Neural cell (in vitro differentiated cells): ENCODE results near the gene P4HA2. TPM values are rescaled to one million over a fixed set of nuclear protein-coding genes. Genes with fewer than 3 reads are reported as not detected.

Experiments used
- H2AFZ ChIP-seq: fragments of 200-600, 300-800 bp; sonication (generic), shearing (Covaris generic); 2 replicates; pipeline ENCODE4 v1.6.0; 2014; ENCODE audit warnings: low read depth, mild to moderate bottlenecking, antibody characterized with exemption, low read length, moderate library complexity
- H3F3A ChIP-seq: fragments of 200-600 bp; shearing (Covaris generic); 2 replicates; pipeline ENCODE4 v1.6.1; 2016; ENCODE audit warnings: mild to moderate bottlenecking, moderate library complexity, mixed read lengths, antibody characterized with exemption, low read length; ENCODE audit not compliant: insufficient read depth, poor library complexity, severe bottlenecking
- H3K27ac ChIP-seq: fragments of 200-600, 300-800 bp; sonication (generic), shearing (Covaris generic); 2 replicates; pipeline ENCODE4 v1.5.1; 2014; ENCODE audit warnings: mild to moderate bottlenecking, low read length, moderate library complexity
- H3K27me3 ChIP-seq: fragments of 300-800, 200-600 bp; sonication (generic), shearing (Covaris generic); 2 replicates; pipeline ENCODE4 v1.6.0; 2014; ENCODE audit warnings: mild to moderate bottlenecking, low read depth, low read length, moderate library complexity; ENCODE audit not compliant: insufficient read depth
- H3K36me3 ChIP-seq: fragments of 300-800, 200-600 bp; sonication (generic), shearing (Covaris generic); 2 replicates; pipeline ENCODE4 v1.5.1; 2014; ENCODE audit warnings: mild to moderate bottlenecking, antibody characterized with exemption, low read length, moderate library complexity; ENCODE audit not compliant: insufficient read depth
- H3K4me2 ChIP-seq: fragments of 300-800, 200-600 bp; sonication (generic), shearing (Covaris generic); 2 replicates; pipeline ENCODE4 v1.6.0; 2014; ENCODE audit warnings: mild to moderate bottlenecking, low read length
- H3K4me3 ChIP-seq: fragments of 300-800, 200-600 bp; sonication (generic), shearing (Covaris generic); 2 replicates; pipeline ENCODE4 v1.5.1; 2014; ENCODE audit warnings: mild to moderate bottlenecking, low read length, moderate library complexity
- H3K79me2 ChIP-seq: fragments of 200-600 bp; shearing (Covaris generic); replicated peaks from 2 replicates; pipeline ENCODE4 v1.6.0; 2014; ENCODE audit warnings: mild to moderate bottlenecking, low read length, moderate library complexity; ENCODE audit not compliant: insufficient read depth
- H3K9ac ChIP-seq: fragments of 300-800, 200-600 bp; sonication (generic), shearing (Covaris generic); 2 replicates; pipeline ENCODE4 v1.6.1; 2016; ENCODE audit warnings: mild to moderate bottlenecking, low read length, mixed read lengths
- H3K9me2 ChIP-seq: fragments of 200-600 bp; shearing (Covaris generic); 2 replicates; pipeline ENCODE4 v1.6.1; 2016; ENCODE audit warnings: mild to moderate bottlenecking, low read length, mixed read lengths; ENCODE audit not compliant: insufficient read depth
- H3K9me3 ChIP-seq: fragments of 200-600, 300-800 bp; sonication (generic), shearing (Covaris generic); 2 replicates; pipeline ENCODE4 v1.6.1; 2016; ENCODE audit warnings: mild to moderate bottlenecking, mixed run types, low read length, moderate library complexity, mixed read lengths
- H4K20me1 ChIP-seq: fragments of 200-600 bp; shearing (Covaris generic); 2 replicates; pipeline ENCODE4 v1.6.1; 2016; ENCODE audit warnings: mild to moderate bottlenecking, mixed run types; ENCODE audit not compliant: insufficient read depth
- EP300 ChIP-seq: fragments of 450-650 bp; conservative IDR thresholded peaks from 2 replicates; pipeline ENCODE4 v1.6.1; 2014; ENCODE audit warnings: antibody characterized with exemption, mild to moderate bottlenecking, moderate library complexity; ENCODE audit not compliant: poor library complexity, severe bottlenecking
- POLR2AphosphoS5 ChIP-seq: IDR thresholded peaks from 2 replicates; pipeline ENCODE4 v1.6.1; 2012
- SMC3 ChIP-seq: fragments of 450-650 bp; conservative IDR thresholded peaks from 2 replicates; pipeline ENCODE4 v1.6.1; 2014; ENCODE audit warnings: antibody characterized with exemption, mild to moderate bottlenecking, moderate library complexity; ENCODE audit not compliant: poor library complexity
- TAF1 ChIP-seq: IDR thresholded peaks from 2 replicates; pipeline ENCODE4 v1.6.1; 2012; ENCODE audit warnings: low read depth
- polyA plus RNA-seq: library from polyadenylated mRNA; depleted of rRNA; stranded (reverse); fragments of >200 nt; gene quantifications from 2 replicates; pipeline ENCODE4 v1.2.3, GENCODE V29; 2014
- TF ChIP-seq, protein P1 (sequence below): fragments of 450-650 bp; IDR thresholded peaks from 2 replicates; pipeline ENCODE4 v1.5.1; 2014; ENCODE audit warnings: antibody characterized with exemption, mild to moderate bottlenecking, moderate library complexity; ENCODE audit not compliant: poor library complexity, severe bottlenecking
- TF ChIP-seq, protein P2 (sequence below): IDR thresholded peaks from 2 replicates; pipeline ENCODE4 v1.6.1; 2012; ENCODE audit warnings: borderline replicate concordance

P4HA2 gene
- polyA plus RNA-seq, 1 donor from 2014 or later: 1.4 TPM

DNA sequence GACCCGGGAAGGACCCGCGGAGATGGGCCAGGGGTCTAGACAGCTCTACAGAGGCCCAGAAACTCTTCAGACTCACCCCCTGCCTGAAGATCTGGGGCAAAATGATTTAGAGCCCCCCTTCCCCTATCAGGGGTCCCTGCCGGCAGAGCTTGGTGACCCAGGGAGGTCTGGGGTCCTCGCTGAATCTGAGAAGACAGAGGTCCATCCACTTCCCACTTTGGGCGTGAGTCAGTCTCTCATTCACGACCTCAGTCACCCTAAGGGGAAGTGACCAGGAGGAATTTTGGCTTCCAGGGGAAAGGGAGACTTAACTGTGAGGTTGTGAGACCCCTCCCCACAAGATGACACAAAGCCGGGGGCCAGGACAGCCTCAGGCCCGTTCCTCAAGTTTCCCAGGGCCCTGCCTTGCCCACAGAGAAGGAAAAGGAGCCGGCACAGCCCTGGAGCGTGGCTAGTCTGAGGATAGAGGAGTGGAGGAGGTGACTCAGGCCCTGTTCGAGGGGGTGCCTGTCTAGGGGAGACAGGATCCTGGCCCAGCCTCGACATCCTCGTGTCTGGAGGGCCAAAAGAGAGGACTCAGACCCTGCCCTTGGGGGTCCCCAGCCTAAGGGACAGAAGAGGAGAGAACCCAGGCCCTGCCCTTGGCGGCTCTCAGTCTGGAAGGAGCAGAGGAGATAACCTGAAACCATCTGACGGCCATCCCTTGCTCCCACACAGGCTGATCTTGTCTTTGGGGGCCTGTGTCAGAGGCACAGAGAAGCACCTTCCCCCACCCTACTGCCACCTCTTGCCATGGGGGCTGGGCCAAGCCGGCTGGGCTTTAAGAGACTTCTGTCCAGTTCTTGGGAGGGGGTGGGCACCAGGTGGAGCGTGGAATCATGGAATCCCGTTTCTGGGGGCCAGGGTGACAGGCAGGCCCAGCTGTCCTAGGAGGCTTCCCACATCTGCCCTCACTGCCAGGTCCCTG, 30.7 kb upstream of the P4HA2 start:
- Histone ChIP-seq H4K20me1 (no peaks in the 10 kb centered on the region), H3K4me2 (no peak overlapping the region), H3K9me2 (no peaks in the 10 kb centered on the region), H3F3A (no peaks in the 10 kb centered on the region), H3K79me2 (no peaks in the 10 kb centered on the region), H3K9me3 (no peaks in the 10 kb centered on the region), H2AFZ (no peak overlapping the region), H3K27me3 (peaks cover 12% of the 10 kb centered on the region), H3K9ac (no peak overlapping the region), H3K36me3 (no peaks in the 10 kb centered on the region), H3K27ac (no peak overlapping the region), H3K4me3 (no peak overlapping the region)
- TF ChIP-seq, protein P1, sequence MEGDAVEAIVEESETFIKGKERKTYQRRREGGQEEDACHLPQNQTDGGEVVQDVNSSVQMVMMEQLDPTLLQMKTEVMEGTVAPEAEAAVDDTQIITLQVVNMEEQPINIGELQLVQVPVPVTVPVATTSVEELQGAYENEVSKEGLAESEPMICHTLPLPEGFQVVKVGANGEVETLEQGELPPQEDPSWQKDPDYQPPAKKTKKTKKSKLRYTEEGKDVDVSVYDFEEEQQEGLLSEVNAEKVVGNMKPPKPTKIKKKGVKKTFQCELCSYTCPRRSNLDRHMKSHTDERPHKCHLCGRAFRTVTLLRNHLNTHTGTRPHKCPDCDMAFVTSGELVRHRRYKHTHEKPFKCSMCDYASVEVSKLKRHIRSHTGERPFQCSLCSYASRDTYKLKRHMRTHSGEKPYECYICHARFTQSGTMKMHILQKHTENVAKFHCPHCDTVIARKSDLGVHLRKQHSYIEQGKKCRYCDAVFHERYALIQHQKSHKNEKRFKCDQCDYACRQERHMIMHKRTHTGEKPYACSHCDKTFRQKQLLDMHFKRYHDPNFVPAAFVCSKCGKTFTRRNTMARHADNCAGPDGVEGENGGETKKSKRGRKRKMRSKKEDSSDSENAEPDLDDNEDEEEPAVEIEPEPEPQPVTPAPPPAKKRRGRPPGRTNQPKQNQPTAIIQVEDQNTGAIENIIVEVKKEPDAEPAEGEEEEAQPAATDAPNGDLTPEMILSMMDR: no peak
- TF ChIP-seq TAF1: no peak
- no peak for TF ChIP-seq SMC3
- no peak for TF ChIP-seq POLR2AphosphoS5
- TF ChIP-seq, protein P2, sequence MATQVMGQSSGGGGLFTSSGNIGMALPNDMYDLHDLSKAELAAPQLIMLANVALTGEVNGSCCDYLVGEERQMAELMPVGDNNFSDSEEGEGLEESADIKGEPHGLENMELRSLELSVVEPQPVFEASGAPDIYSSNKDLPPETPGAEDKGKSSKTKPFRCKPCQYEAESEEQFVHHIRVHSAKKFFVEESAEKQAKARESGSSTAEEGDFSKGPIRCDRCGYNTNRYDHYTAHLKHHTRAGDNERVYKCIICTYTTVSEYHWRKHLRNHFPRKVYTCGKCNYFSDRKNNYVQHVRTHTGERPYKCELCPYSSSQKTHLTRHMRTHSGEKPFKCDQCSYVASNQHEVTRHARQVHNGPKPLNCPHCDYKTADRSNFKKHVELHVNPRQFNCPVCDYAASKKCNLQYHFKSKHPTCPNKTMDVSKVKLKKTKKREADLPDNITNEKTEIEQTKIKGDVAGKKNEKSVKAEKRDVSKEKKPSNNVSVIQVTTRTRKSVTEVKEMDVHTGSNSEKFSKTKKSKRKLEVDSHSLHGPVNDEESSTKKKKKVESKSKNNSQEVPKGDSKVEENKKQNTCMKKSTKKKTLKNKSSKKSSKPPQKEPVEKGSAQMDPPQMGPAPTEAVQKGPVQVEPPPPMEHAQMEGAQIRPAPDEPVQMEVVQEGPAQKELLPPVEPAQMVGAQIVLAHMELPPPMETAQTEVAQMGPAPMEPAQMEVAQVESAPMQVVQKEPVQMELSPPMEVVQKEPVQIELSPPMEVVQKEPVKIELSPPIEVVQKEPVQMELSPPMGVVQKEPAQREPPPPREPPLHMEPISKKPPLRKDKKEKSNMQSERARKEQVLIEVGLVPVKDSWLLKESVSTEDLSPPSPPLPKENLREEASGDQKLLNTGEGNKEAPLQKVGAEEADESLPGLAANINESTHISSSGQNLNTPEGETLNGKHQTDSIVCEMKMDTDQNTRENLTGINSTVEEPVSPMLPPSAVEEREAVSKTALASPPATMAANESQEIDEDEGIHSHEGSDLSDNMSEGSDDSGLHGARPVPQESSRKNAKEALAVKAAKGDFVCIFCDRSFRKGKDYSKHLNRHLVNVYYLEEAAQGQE: no peak
- no peak for TF ChIP-seq EP300

DNA sequence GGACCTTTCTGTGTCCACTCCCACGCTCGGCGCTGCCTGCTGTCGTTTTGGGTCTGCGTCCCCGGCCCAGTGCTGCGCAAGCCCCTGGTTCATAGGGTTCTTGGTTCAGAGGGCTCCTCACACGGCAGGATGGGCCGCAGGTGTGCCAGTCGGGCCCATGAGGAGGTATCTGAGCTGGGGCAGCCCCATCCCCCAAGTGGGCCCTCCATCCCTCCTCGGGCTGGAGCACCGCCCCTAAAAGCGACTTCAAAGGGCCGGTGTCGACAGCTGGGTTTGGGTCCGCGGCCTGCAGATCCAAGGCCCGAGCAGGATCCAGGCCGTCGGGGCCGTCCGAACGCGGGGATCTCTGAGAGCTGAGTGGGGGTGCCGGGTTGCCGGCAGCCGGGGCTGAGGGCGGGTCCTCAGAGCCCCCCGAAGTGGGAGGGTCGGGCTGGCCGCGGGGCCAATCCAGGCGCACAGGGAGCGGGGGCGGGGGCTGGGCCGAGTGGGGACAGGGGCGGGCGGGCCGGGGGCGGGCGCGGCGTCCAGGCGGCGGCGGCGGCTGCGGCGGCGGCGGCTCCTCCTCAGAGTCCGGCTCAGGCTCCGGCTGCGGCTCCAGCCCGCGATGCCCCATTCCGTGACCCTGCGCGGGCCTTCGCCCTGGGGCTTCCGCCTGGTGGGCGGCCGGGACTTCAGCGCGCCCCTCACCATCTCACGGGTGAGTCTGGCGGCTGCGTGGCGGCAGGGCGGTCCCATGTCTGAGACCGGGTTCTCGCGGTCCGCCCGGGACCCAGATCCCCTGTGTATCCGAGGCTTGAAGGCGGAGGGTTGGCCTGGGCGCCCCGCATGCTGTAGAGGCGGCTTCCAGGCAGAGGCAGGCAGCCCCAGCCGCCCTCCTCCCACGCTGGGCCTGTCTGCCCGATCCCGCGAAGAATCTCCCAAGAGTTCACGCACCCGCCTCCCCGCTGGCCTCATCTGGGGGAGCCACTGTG, 29.8 kb upstream of the P4HA2 start, which contains the start of gene PDLIM4:
PDLIM4 (plus strand) TSS at position 566 of the 971 bp plus-strand sequence; CDS start at position 605, 39 bp downstream.
- Histone ChIP-seq H3K36me3 (no peaks in the 10 kb centered on the region), H3K9me3 (no peaks in the 10 kb centered on the region), H3K9ac (no peak within 1 kb of the TSS), H2AFZ (no peak within 1 kb of the TSS), H3K27me3 (peaks cover 12% of the 10 kb centered on the region), H4K20me1 (no peaks in the 10 kb centered on the region), H3K9me2 (no peaks in the 10 kb centered on the region), H3K79me2 (no peaks in the 10 kb centered on the region), H3K4me3 (no peak within 1 kb of the TSS), H3K27ac (no peak within 1 kb of the TSS), H3F3A (no peaks in the 10 kb centered on the region), H3K4me2 (no peak within 1 kb of the TSS)
- no peak for TF ChIP-seq POLR2AphosphoS5
